K562 (cell line): ENCODE measurements around the gene SART3. TPM values are rescaled to one million over a fixed set of nuclear protein-coding genes. Genes with fewer than 3 reads are reported as not detected.

Source experiments
- BRCA1 ChIP-seq, 2 experiments: fragments of 450-650 bp in 1 of 2; sonication (generic) in 1 of 2; formaldehyde crosslinking in 1 of 2; IDR thresholded peaks; 2 replicates each; pipeline versions ENCODE4 v1.5.0 to v1.6.1; 2017 to 2020; ENCODE audit warnings: mild to moderate bottlenecking in 1 of 2, missing genetic modification reagents in 1 of 2
- DDX20 ChIP-seq: fragments of 450-650 bp; IDR thresholded peaks from 2 replicates; pipeline ENCODE4 v1.6.1; 2016; ENCODE audit warnings: missing genetic modification characterization, low read depth, mild to moderate bottlenecking, missing compliant biosample characterization, moderate library complexity
- ETS2 ChIP-seq: IDR thresholded peaks from 2 replicates; pipeline ENCODE4 v1.6.1; 2016; ENCODE audit warnings: borderline replicate concordance, missing genetic modification characterization, mild to moderate bottlenecking, moderate library complexity, missing compliant biosample characterization; ENCODE audit not compliant: poor library complexity, severe bottlenecking
- FOXA3 ChIP-seq, 2 experiments: fragments of 450-650 bp in 1 of 2; sonication (generic) in 1 of 2; formaldehyde crosslinking; IDR thresholded peaks in 1 of 2; conservative IDR thresholded peaks in 1 of 2; 2 replicates each; pipeline versions ENCODE4 v1.4.0 to v1.8.0; 2020 to 2022; ENCODE audit warnings: mild to moderate bottlenecking in 2 of 2, missing genetic modification reagents in 1 of 2
- FOXM1 ChIP-seq, 2 experiments: fragments of 450-650 bp in 1 of 2; sonication (generic) in 1 of 2; formaldehyde crosslinking in 1 of 2; IDR thresholded peaks; 2 replicates each; pipeline versions ENCODE4 v1.6.1 to v1.9.0; 2017 to 2022; ENCODE audit warnings: low read depth in 2 of 2, mild to moderate bottlenecking in 2 of 2, missing genetic modification reagents in 1 of 2, moderate library complexity in 1 of 2
- MEIS2 ChIP-seq: fragments of 450-650 bp; IDR thresholded peaks from 2 replicates; pipeline ENCODE4 v1.6.1; 2014; ENCODE audit warnings: mild to moderate bottlenecking; ENCODE audit not compliant: partially characterized antibody
- PHB ChIP-seq: fragments of 250-450 bp; sonication (Bioruptor Pico); IDR thresholded peaks from 2 replicates; pipeline ENCODE4 v1.5.0; 2021
- SMAD2 ChIP-seq: fragments of 150-350 bp; IDR thresholded peaks from 2 replicates; pipeline ENCODE4 v1.6.1; 2014; ENCODE audit warnings: low read depth, mild to moderate bottlenecking, low read length
- SP1 ChIP-seq: sonication (generic); formaldehyde crosslinking; IDR thresholded peaks from 2 replicates; pipeline ENCODE4 v1.8.1; 2022; ENCODE audit warnings: mild to moderate bottlenecking, missing genetic modification reagents
- YY1 ChIP-seq, 3 experiments: IDR thresholded peaks; 2 replicates each; pipeline ENCODE4 v1.6.1; 2011; ENCODE audit warnings: low read length in 2 of 3, mild to moderate bottlenecking in 2 of 3, moderate library complexity in 2 of 3, borderline replicate concordance in 1 of 3, control low read depth in 1 of 3, low read depth in 1 of 3; ENCODE audit not compliant: insufficient read depth in 3 of 3, insufficient replicate concordance in 2 of 3, control insufficient read depth in 1 of 3, insufficient read length in 1 of 3; ENCODE audit errors: extremely low read depth in 1 of 3
- ZBTB7A ChIP-seq: IDR thresholded peaks from 2 replicates; pipeline ENCODE4 v1.6.1; 2011; ENCODE audit warnings: low read depth, mild to moderate bottlenecking, low read length, moderate library complexity, borderline replicate concordance; ENCODE audit not compliant: control insufficient read depth
- polyA plus RNA-seq, 8 experiments: library from polyadenylated mRNA; depleted of rRNA in 4 of 8; stranded (reverse) in 5 of 8; unstranded in 3 of 8; fragments of >200 nt; fragmentation: Nextera tagmentation in 2 of 8; fragmentation: Illumina TruSeq in 1 of 8; extraction: Ambion mirVana in 2 of 8; extraction: Trizol in 1 of 8; gene quantifications; 2 replicates each; pipeline versions ENCODE4 v1.2.1 to v1.2.3, GENCODE V29; 2011 to 2014; ENCODE audit warnings: inconsistent platforms in 1 of 8, missing spikeins in 1 of 8
- total RNA-seq, 7 experiments: library from RNA; depleted of rRNA in 6 of 7; stranded (reverse); fragments of >200 nt in 6 of 7; fragmentation: Illumina TruSeq in 2 of 7; extraction: Trizol in 2 of 7; gene quantifications; 2 replicates each; pipeline versions ENCODE4 v1.2.1 to v1.2.3, GENCODE V29; 2011 to 2021; ENCODE audit warnings: low replicate concordance in 1 of 7
- TF ChIP-seq, protein P1 (sequence below): fragments of 250-450 bp; sonication (Bioruptor Pico); IDR thresholded peaks from 2 replicates; pipeline ENCODE4 v1.8.0; 2022; ENCODE audit warnings: inconsistent platforms
- TF ChIP-seq, protein P2 (sequence below): fragments of 250-450 bp; sonication (Bioruptor Pico); IDR thresholded peaks from 2 replicates; pipeline ENCODE4 v1.4.0; 2020
- TF ChIP-seq, protein P3 (sequence below), 2 experiments: fragments of 200-800 bp in 1 of 2; sonication (Bioruptor generic) in 1 of 2; sonication (generic) in 1 of 2; formaldehyde crosslinking in 1 of 2; IDR thresholded peaks in 1 of 2; conservative IDR thresholded peaks in 1 of 2; 2 replicates each; pipeline versions ENCODE4 v1.5.0 to v1.6.1; 2016 to 2020; ENCODE audit warnings: missing compliant biosample characterization in 1 of 2, missing genetic modification characterization in 1 of 2, missing genetic modification reagents in 1 of 2
- TF ChIP-seq, protein P4 (sequence below): sonication (generic); formaldehyde crosslinking; IDR thresholded peaks from 2 replicates; pipeline ENCODE4 v1.8.0; 2023; ENCODE audit warnings: mild to moderate bottlenecking, missing genetic modification reagents

SART3 gene
- total and polyA plus RNA-seq, 9 of the 15 experiments (the other 6 are each of a cell fraction or from before 2014, with no cell fraction given): 8.9 to 167 (median 56.7) TPM

DNA sequence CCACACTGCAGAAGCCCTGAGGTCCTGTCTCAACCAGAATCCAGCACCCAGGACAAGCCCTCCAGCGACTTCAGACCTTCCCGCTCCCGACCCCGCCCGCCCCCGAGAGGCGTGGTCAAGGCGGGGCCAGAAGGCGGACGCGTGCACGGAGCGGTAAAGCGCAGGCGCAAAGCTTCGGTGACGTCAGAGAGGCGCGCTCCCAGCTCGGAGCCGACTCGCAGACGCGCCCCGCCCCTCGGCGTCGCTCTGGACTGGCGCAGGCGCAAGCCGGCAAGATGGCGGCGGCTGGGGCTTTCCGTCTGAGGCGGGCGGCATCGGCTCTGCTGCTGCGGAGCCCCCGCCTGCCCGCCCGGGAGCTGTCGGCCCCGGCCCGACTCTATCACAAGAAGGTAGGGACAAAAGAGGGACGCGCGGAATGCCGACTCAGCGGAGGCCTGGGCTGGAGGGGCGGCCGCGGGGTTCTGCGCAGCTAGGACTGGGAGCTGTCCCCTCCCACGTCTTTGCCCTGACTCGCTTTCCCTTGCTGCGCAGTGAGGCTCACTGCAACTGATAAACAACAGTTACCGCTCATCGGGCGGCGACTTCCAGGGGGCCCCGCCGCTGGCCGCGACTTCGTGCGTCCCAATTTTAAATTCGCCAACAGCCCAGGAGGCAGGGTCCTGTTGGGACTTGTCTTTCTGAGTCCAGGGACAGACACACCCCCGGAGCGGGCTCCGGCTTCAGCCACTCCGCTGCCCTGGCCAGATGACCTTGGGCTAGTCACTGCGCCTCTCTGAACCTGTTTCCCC, 1.6 kb upstream of the SART3 start, which contains the start of gene ISCU (continued):
- TF ChIP-seq PHB (CRISPR knock-in tag) (0 out of 2 replicates have a peak, but pooled peaks have one; percentile 69), ZBTB7A (0 out of 2 replicates have a peak, but pooled peaks have one; percentile 12), SMAD2 (no peak), DDX20 (tag) (no peak), FOXM1 (IDR thresholded peaks at IDR 0.05; ENCODE audit: low read depth) (no peak), FOXM1 (CRISPR knock-in tag; IDR thresholded peaks at IDR 0.05; ENCODE audit: low read depth) (no peak), SP1 (CRISPR knock-in tag) (peak; percentile 95), MEIS2 (peak; percentile 74), YY1 (IDR thresholded peaks at IDR 0.05; ENCODE audit: borderline replicate concordance in 1 of 3, control insufficient read depth in 1 of 3, extremely low read depth in 1 of 3, insufficient read depth in 3 of 3, insufficient read length in 1 of 3, insufficient replicate concordance in 2 of 3, low read depth in 1 of 3, low read length in 2 of 3) (peak; percentile 82 to 99 (median 97)), ETS2 (tag) (no peak), BRCA1 (IDR thresholded peaks at IDR 0.05) (no peak), BRCA1 (CRISPR knock-in tag; IDR thresholded peaks at IDR 0.05) (no peak), FOXA3 (CRISPR knock-in tag; conservative IDR thresholded peaks at IDR 0.05 in 1 of 2, IDR thresholded peaks at IDR 0.05 in 1 of 2) (peak in 1 of 2 experiments; percentile 1; a peak in 1 of 4 replicates)
- TF ChIP-seq, protein P1, sequence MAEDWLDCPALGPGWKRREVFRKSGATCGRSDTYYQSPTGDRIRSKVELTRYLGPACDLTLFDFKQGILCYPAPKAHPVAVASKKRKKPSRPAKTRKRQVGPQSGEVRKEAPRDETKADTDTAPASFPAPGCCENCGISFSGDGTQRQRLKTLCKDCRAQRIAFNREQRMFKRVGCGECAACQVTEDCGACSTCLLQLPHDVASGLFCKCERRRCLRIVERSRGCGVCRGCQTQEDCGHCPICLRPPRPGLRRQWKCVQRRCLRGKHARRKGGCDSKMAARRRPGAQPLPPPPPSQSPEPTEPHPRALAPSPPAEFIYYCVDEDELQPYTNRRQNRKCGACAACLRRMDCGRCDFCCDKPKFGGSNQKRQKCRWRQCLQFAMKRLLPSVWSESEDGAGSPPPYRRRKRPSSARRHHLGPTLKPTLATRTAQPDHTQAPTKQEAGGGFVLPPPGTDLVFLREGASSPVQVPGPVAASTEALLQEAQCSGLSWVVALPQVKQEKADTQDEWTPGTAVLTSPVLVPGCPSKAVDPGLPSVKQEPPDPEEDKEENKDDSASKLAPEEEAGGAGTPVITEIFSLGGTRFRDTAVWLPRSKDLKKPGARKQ (CRISPR knock-in tag): no peak
- TF ChIP-seq, protein P2, sequence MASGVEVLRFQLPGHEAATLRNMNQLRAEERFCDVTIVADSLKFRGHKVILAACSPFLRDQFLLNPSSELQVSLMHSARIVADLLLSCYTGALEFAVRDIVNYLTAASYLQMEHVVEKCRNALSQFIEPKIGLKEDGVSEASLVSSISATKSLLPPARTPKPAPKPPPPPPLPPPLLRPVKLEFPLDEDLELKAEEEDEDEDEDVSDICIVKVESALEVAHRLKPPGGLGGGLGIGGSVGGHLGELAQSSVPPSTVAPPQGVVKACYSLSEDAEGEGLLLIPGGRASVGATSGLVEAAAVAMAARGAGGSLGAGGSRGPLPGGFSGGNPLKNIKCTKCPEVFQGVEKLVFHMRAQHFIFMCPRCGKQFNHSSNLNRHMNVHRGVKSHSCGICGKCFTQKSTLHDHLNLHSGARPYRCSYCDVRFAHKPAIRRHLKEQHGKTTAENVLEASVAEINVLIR (CRISPR knock-in tag): peak; percentile 95
- TF ChIP-seq, protein P3, sequence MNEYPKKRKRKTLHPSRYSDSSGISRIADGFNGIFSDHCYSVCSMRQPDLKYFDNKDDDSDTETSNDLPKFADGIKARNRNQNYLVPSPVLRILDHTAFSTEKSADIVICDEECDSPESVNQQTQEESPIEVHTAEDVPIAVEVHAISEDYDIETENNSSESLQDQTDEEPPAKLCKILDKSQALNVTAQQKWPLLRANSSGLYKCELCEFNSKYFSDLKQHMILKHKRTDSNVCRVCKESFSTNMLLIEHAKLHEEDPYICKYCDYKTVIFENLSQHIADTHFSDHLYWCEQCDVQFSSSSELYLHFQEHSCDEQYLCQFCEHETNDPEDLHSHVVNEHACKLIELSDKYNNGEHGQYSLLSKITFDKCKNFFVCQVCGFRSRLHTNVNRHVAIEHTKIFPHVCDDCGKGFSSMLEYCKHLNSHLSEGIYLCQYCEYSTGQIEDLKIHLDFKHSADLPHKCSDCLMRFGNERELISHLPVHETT (CRISPR knock-in tag; conservative IDR thresholded peaks at IDR 0.05 in 1 of 2, IDR thresholded peaks at IDR 0.05 in 1 of 2): peak in 1 of 2 experiments; percentile 61; a peak in 1 of 4 replicates
- TF ChIP-seq, protein P4, sequence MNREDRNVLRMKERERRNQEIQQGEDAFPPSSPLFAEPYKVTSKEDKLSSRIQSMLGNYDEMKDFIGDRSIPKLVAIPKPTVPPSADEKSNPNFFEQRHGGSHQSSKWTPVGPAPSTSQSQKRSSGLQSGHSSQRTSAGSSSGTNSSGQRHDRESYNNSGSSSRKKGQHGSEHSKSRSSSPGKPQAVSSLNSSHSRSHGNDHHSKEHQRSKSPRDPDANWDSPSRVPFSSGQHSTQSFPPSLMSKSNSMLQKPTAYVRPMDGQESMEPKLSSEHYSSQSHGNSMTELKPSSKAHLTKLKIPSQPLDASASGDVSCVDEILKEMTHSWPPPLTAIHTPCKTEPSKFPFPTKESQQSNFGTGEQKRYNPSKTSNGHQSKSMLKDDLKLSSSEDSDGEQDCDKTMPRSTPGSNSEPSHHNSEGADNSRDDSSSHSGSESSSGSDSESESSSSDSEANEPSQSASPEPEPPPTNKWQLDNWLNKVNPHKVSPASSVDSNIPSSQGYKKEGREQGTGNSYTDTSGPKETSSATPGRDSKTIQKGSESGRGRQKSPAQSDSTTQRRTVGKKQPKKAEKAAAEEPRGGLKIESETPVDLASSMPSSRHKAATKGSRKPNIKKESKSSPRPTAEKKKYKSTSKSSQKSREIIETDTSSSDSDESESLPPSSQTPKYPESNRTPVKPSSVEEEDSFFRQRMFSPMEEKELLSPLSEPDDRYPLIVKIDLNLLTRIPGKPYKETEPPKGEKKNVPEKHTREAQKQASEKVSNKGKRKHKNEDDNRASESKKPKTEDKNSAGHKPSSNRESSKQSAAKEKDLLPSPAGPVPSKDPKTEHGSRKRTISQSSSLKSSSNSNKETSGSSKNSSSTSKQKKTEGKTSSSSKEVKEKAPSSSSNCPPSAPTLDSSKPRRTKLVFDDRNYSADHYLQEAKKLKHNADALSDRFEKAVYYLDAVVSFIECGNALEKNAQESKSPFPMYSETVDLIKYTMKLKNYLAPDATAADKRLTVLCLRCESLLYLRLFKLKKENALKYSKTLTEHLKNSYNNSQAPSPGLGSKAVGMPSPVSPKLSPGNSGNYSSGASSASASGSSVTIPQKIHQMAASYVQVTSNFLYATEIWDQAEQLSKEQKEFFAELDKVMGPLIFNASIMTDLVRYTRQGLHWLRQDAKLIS (CRISPR knock-in tag): no peak
